Neural cell (in vitro differentiated cells): ENCODE measurements around the gene RERE. TPM values are rescaled to one million over a fixed set of nuclear protein-coding genes. Genes with fewer than 3 reads are reported as not detected.

Experiments used
- H2AFZ ChIP-seq: fragments of 200-600, 300-800 bp; sonication (generic), shearing (Covaris generic); 2 replicates; pipeline ENCODE4 v1.6.0; 2014; ENCODE audit warnings: low read depth, mild to moderate bottlenecking, antibody characterized with exemption, low read length, moderate library complexity
- H3F3A ChIP-seq: fragments of 200-600 bp; shearing (Covaris generic); 2 replicates; pipeline ENCODE4 v1.6.1; 2016; ENCODE audit warnings: mild to moderate bottlenecking, moderate library complexity, mixed read lengths, antibody characterized with exemption, low read length; ENCODE audit not compliant: insufficient read depth, poor library complexity, severe bottlenecking
- H3K27ac ChIP-seq: fragments of 200-600, 300-800 bp; sonication (generic), shearing (Covaris generic); 2 replicates; pipeline ENCODE4 v1.5.1; 2014; ENCODE audit warnings: mild to moderate bottlenecking, low read length, moderate library complexity
- H3K27me3 ChIP-seq: fragments of 300-800, 200-600 bp; sonication (generic), shearing (Covaris generic); 2 replicates; pipeline ENCODE4 v1.6.0; 2014; ENCODE audit warnings: mild to moderate bottlenecking, low read depth, low read length, moderate library complexity; ENCODE audit not compliant: insufficient read depth
- H3K36me3 ChIP-seq: fragments of 300-800, 200-600 bp; sonication (generic), shearing (Covaris generic); 2 replicates; pipeline ENCODE4 v1.5.1; 2014; ENCODE audit warnings: mild to moderate bottlenecking, antibody characterized with exemption, low read length, moderate library complexity; ENCODE audit not compliant: insufficient read depth
- H3K4me2 ChIP-seq: fragments of 300-800, 200-600 bp; sonication (generic), shearing (Covaris generic); 2 replicates; pipeline ENCODE4 v1.6.0; 2014; ENCODE audit warnings: mild to moderate bottlenecking, low read length
- H3K4me3 ChIP-seq: fragments of 300-800, 200-600 bp; sonication (generic), shearing (Covaris generic); 2 replicates; pipeline ENCODE4 v1.5.1; 2014; ENCODE audit warnings: mild to moderate bottlenecking, low read length, moderate library complexity
- H3K79me2 ChIP-seq: fragments of 200-600 bp; shearing (Covaris generic); replicated peaks from 2 replicates; pipeline ENCODE4 v1.6.0; 2014; ENCODE audit warnings: mild to moderate bottlenecking, low read length, moderate library complexity; ENCODE audit not compliant: insufficient read depth
- H3K9ac ChIP-seq: fragments of 300-800, 200-600 bp; sonication (generic), shearing (Covaris generic); 2 replicates; pipeline ENCODE4 v1.6.1; 2016; ENCODE audit warnings: mild to moderate bottlenecking, low read length, mixed read lengths
- H3K9me2 ChIP-seq: fragments of 200-600 bp; shearing (Covaris generic); 2 replicates; pipeline ENCODE4 v1.6.1; 2016; ENCODE audit warnings: mild to moderate bottlenecking, low read length, mixed read lengths; ENCODE audit not compliant: insufficient read depth
- H3K9me3 ChIP-seq: fragments of 200-600, 300-800 bp; sonication (generic), shearing (Covaris generic); 2 replicates; pipeline ENCODE4 v1.6.1; 2016; ENCODE audit warnings: mild to moderate bottlenecking, mixed run types, low read length, moderate library complexity, mixed read lengths
- H4K20me1 ChIP-seq: fragments of 200-600 bp; shearing (Covaris generic); 2 replicates; pipeline ENCODE4 v1.6.1; 2016; ENCODE audit warnings: mild to moderate bottlenecking, mixed run types; ENCODE audit not compliant: insufficient read depth
- EP300 ChIP-seq: fragments of 450-650 bp; conservative IDR thresholded peaks from 2 replicates; pipeline ENCODE4 v1.6.1; 2014; ENCODE audit warnings: antibody characterized with exemption, mild to moderate bottlenecking, moderate library complexity; ENCODE audit not compliant: poor library complexity, severe bottlenecking
- EZH2 ChIP-seq: fragments of 200-600, 300-800 bp; shearing (Covaris generic), sonication (generic); IDR thresholded peaks from 2 replicates; pipeline ENCODE4 v1.6.1; 2014; ENCODE audit warnings: antibody characterized with exemption, low read length, borderline replicate concordance, mild to moderate bottlenecking; ENCODE audit not compliant: insufficient read depth, poor library complexity, severe bottlenecking
- MXI1 ChIP-seq: fragments of 450-650 bp; conservative IDR thresholded peaks from 2 replicates; pipeline ENCODE4 v1.6.1; 2014; ENCODE audit warnings: antibody characterized with exemption, mild to moderate bottlenecking; ENCODE audit not compliant: poor library complexity, severe bottlenecking
- POLR2AphosphoS5 ChIP-seq: IDR thresholded peaks from 2 replicates; pipeline ENCODE4 v1.6.1; 2012
- RAD21 ChIP-seq: fragments of 450-650 bp; conservative IDR thresholded peaks from 2 replicates; pipeline ENCODE4 v1.6.1; 2014; ENCODE audit warnings: antibody characterized with exemption, mild to moderate bottlenecking, moderate library complexity
- SMC3 ChIP-seq: fragments of 450-650 bp; conservative IDR thresholded peaks from 2 replicates; pipeline ENCODE4 v1.6.1; 2014; ENCODE audit warnings: antibody characterized with exemption, mild to moderate bottlenecking, moderate library complexity; ENCODE audit not compliant: poor library complexity
- TAF1 ChIP-seq: IDR thresholded peaks from 2 replicates; pipeline ENCODE4 v1.6.1; 2012; ENCODE audit warnings: low read depth
- polyA plus RNA-seq: library from polyadenylated mRNA; depleted of rRNA; stranded (reverse); fragments of >200 nt; gene quantifications from 2 replicates; pipeline ENCODE4 v1.2.3, GENCODE V29; 2014
- TF ChIP-seq, protein P1 (sequence below): IDR thresholded peaks from 2 replicates; pipeline ENCODE4 v1.6.1; 2012; ENCODE audit warnings: borderline replicate concordance
- TF ChIP-seq, protein P2 (sequence below): fragments of 450-650 bp; IDR thresholded peaks from 2 replicates; pipeline ENCODE4 v1.5.1; 2014; ENCODE audit warnings: antibody characterized with exemption, mild to moderate bottlenecking, moderate library complexity; ENCODE audit not compliant: poor library complexity, severe bottlenecking

RERE gene
- polyA plus RNA-seq, 1 donor from 2014 or later, result 21.0 TPM

DNA sequence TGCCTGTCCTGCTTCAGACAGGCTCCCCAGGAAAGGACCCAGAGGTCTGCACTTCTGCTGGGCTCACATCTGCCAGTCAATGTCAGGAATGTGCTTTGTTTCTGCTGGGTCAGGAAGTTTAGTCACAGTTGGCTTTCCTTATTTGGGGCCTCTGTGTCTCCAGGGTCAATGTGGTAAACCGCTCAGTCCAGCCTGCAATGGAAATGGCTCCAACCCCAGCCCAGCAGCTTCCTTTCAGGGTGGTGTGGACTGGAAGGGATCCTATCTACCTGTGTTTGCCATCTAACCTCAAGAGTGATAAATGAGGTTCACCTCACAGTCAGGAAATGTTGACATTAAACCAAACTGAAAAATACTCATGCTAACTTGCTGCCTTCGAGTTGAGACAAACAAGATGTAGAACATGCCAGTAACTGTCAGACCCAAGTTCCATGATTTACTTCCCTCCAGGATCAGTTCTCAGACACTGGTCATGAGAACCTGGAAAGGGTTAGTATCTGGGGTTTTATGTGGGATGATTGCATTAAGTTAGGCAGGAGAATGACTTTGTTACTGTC, 40.8 kb upstream of the RERE start:
- Histone ChIP-seq H2AFZ (no peak overlapping the region), H3K9ac (no peak overlapping the region), H3K36me3 (no peaks in the 10 kb centered on the region), H3K27ac (no peak overlapping the region), H3K9me2 (no peaks in the 10 kb centered on the region), H3K4me2 (no peak overlapping the region), H3K79me2 (no peaks in the 10 kb centered on the region), H4K20me1 (no peaks in the 10 kb centered on the region), H3K9me3 (no peaks in the 10 kb centered on the region), H3F3A (no peaks in the 10 kb centered on the region), H3K4me3 (no peak overlapping the region), H3K27me3 (no peaks in the 10 kb centered on the region)
- TF ChIP-seq, protein P1, sequence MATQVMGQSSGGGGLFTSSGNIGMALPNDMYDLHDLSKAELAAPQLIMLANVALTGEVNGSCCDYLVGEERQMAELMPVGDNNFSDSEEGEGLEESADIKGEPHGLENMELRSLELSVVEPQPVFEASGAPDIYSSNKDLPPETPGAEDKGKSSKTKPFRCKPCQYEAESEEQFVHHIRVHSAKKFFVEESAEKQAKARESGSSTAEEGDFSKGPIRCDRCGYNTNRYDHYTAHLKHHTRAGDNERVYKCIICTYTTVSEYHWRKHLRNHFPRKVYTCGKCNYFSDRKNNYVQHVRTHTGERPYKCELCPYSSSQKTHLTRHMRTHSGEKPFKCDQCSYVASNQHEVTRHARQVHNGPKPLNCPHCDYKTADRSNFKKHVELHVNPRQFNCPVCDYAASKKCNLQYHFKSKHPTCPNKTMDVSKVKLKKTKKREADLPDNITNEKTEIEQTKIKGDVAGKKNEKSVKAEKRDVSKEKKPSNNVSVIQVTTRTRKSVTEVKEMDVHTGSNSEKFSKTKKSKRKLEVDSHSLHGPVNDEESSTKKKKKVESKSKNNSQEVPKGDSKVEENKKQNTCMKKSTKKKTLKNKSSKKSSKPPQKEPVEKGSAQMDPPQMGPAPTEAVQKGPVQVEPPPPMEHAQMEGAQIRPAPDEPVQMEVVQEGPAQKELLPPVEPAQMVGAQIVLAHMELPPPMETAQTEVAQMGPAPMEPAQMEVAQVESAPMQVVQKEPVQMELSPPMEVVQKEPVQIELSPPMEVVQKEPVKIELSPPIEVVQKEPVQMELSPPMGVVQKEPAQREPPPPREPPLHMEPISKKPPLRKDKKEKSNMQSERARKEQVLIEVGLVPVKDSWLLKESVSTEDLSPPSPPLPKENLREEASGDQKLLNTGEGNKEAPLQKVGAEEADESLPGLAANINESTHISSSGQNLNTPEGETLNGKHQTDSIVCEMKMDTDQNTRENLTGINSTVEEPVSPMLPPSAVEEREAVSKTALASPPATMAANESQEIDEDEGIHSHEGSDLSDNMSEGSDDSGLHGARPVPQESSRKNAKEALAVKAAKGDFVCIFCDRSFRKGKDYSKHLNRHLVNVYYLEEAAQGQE, result no peak

DNA sequence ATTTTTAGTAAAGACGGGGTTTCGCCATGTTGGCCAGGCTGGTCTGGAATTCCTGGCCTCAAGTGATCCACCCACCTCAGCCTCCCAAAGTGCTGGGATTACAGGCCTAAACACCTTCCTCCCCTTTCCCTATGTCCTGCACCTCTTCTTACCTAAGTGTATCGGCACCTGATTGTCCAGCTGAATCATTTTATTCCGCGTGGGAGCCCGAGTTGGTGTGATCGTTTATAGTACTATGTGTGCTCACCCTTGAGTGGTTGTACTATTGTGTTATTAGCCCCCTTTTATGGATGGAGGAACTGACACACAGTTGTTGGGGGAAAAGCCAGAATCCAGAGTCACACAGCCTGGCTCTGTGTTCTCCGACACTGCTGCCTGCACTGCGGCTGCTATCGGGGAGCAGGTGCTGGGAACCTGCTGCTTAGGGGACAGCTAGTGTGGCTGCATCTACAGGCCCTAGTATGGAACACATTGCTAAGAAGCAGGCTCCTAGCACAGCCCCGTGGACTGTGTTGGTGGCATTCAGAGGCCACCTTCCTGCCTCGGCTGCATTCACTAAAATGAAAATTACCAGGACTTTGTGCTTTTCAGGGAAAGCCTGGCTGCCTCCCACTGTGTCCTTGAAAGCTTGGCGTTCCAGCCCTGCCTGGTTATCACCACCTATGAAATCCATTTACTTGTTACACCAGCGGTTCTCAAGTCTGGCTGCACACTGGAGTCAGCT, 39.4 kb upstream of the RERE start:
- Histone ChIP-seq H3K27me3 (no peaks in the 10 kb centered on the region), H3K4me3 (no peak overlapping the region), H3K27ac (peak overlapping the region; percentile 2), H3K79me2 (no peaks in the 10 kb centered on the region), H3K9me2 (no peaks in the 10 kb centered on the region), H3K4me2 (no peak overlapping the region), H3K9ac (no peak overlapping the region), H4K20me1 (no peaks in the 10 kb centered on the region), H2AFZ (no peak overlapping the region), H3K9me3 (no peaks in the 10 kb centered on the region), H3F3A (no peaks in the 10 kb centered on the region), H3K36me3 (no peaks in the 10 kb centered on the region)
- no peak for TF ChIP-seq EP300
- peak; percentile 46 for TF ChIP-seq RAD21
- TF ChIP-seq POLR2AphosphoS5, result no peak
- no peak for TF ChIP-seq EZH2
- TF ChIP-seq, protein P1, result no peak
- no peak for TF ChIP-seq TAF1
- TF ChIP-seq, protein P2, sequence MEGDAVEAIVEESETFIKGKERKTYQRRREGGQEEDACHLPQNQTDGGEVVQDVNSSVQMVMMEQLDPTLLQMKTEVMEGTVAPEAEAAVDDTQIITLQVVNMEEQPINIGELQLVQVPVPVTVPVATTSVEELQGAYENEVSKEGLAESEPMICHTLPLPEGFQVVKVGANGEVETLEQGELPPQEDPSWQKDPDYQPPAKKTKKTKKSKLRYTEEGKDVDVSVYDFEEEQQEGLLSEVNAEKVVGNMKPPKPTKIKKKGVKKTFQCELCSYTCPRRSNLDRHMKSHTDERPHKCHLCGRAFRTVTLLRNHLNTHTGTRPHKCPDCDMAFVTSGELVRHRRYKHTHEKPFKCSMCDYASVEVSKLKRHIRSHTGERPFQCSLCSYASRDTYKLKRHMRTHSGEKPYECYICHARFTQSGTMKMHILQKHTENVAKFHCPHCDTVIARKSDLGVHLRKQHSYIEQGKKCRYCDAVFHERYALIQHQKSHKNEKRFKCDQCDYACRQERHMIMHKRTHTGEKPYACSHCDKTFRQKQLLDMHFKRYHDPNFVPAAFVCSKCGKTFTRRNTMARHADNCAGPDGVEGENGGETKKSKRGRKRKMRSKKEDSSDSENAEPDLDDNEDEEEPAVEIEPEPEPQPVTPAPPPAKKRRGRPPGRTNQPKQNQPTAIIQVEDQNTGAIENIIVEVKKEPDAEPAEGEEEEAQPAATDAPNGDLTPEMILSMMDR, result peak; percentile 28
- TF ChIP-seq MXI1, result no peak
- peak; percentile 32 for TF ChIP-seq SMC3
